H9 (cell line): ENCODE data around the gene RSBN1L. TPM values are rescaled to one million over a fixed set of nuclear protein-coding genes. Genes with fewer than 3 reads are reported as not detected.

Source experiments
- DNase-seq: peaks from one replicate; pipeline ENCODE4 v3.0.0-alpha.2; 2017
- H2AFZ ChIP-seq: one replicate; pipeline ENCODE4 v1.6.1; 2013; ENCODE audit warnings: mild to moderate bottlenecking, low read length, control low read depth, moderate library complexity
- H2AK5ac ChIP-seq: 2 replicates; pipeline ENCODE4 v1.6.1; 2013; ENCODE audit warnings: low read length, control low read depth, mixed read lengths; ENCODE audit not compliant: insufficient read length
- H2BK120ac ChIP-seq: one replicate; pipeline ENCODE4 v1.6.1; 2013; ENCODE audit warnings: low read depth, mild to moderate bottlenecking, low read length, control low read depth, inconsistent platforms; ENCODE audit not compliant: poor library complexity, severe bottlenecking
- H2BK12ac ChIP-seq: 2 replicates; pipeline ENCODE4 v1.6.1; 2013; ENCODE audit warnings: low read length, control low read depth, mixed read lengths, low read depth; ENCODE audit not compliant: insufficient read length
- H2BK15ac ChIP-seq: 2 replicates; pipeline ENCODE4 v1.6.1; 2013; ENCODE audit warnings: low read depth, low read length, control low read depth
- H2BK20ac ChIP-seq: one replicate; pipeline ENCODE4 v1.6.1; 2013; ENCODE audit warnings: low read depth, mild to moderate bottlenecking, low read length, control low read depth, inconsistent platforms; ENCODE audit not compliant: poor library complexity, severe bottlenecking
- H2BK5ac ChIP-seq: 2 replicates; pipeline ENCODE4 v1.6.1; 2013; ENCODE audit warnings: low read length, control low read depth, mixed read lengths; ENCODE audit not compliant: insufficient read length
- H3K14ac ChIP-seq: 2 replicates; pipeline ENCODE4 v1.6.1; 2013; ENCODE audit warnings: low read length, control low read depth; ENCODE audit not compliant: insufficient read depth
- H3K18ac ChIP-seq: 2 replicates; pipeline ENCODE4 v1.6.1; 2013; ENCODE audit warnings: low read depth, mild to moderate bottlenecking, mixed read lengths, low read length, control low read depth; ENCODE audit not compliant: insufficient read length
- H3K23ac ChIP-seq: 2 replicates; pipeline ENCODE4 v1.6.1; 2013; ENCODE audit warnings: low read length, control low read depth, mixed read lengths, low read depth; ENCODE audit not compliant: insufficient read length
- H3K23me2 ChIP-seq: 2 replicates; pipeline ENCODE4 v1.6.1; 2013; ENCODE audit warnings: low read depth, mild to moderate bottlenecking, mixed read lengths, low read length, control low read depth; ENCODE audit not compliant: insufficient read length, poor library complexity, severe bottlenecking
- H3K27ac ChIP-seq: 2 replicates; pipeline ENCODE4 v1.5.1; 2013; ENCODE audit warnings: low read length, control low read depth, mixed read lengths, low read depth; ENCODE audit not compliant: insufficient read length
- H3K27me3 ChIP-seq: 2 replicates; pipeline ENCODE4 v1.6.1; 2013; ENCODE audit warnings: low read length, control low read depth, inconsistent platforms; ENCODE audit not compliant: insufficient read depth
- H3K4ac ChIP-seq: 2 replicates; pipeline ENCODE4 v1.6.1; 2013; ENCODE audit warnings: low read depth, mild to moderate bottlenecking, control low read depth, inconsistent platforms, low read length, moderate library complexity
- H3K4me1 ChIP-seq: 2 replicates; pipeline ENCODE4 v1.6.1; 2013; ENCODE audit warnings: low read length, control low read depth, inconsistent platforms; ENCODE audit not compliant: insufficient read depth
- H3K4me2 ChIP-seq: 2 replicates; pipeline ENCODE4 v1.6.1; 2013; ENCODE audit warnings: low read length, control low read depth, mixed read lengths; ENCODE audit not compliant: insufficient read length, insufficient read depth
- H3K56ac ChIP-seq: 2 replicates; pipeline ENCODE4 v1.6.1; 2013; ENCODE audit warnings: low read depth, mild to moderate bottlenecking, mixed read lengths, low read length, control low read depth; ENCODE audit not compliant: insufficient read length
- H3K79me1 ChIP-seq: 2 replicates; pipeline ENCODE4 v1.6.1; 2013; ENCODE audit warnings: low read depth, mild to moderate bottlenecking, moderate library complexity, low read length, control low read depth, inconsistent platforms; ENCODE audit not compliant: insufficient read depth, poor library complexity, severe bottlenecking
- H3K79me2 ChIP-seq: 2 replicates; pipeline ENCODE4 v1.6.1; 2013; ENCODE audit warnings: low read length, control low read depth, inconsistent platforms; ENCODE audit not compliant: insufficient read depth
- H3K9ac ChIP-seq: 2 replicates; pipeline ENCODE4 v1.6.1; 2013; ENCODE audit warnings: low read length, control low read depth, mixed read lengths; ENCODE audit not compliant: insufficient read length; ENCODE audit errors: extremely low read depth
- H3K9me3 ChIP-seq: one replicate; pipeline ENCODE4 v1.6.1; 2013; ENCODE audit warnings: low read depth, low read length, inconsistent platforms; ENCODE audit not compliant: control insufficient read depth
- H3T11ph ChIP-seq: one replicate; pipeline ENCODE4 v1.6.1; 2013; ENCODE audit warnings: mild to moderate bottlenecking, low read length, control low read depth, inconsistent platforms
- H4K20me1 ChIP-seq: one replicate; pipeline ENCODE4 v1.6.1; 2013; ENCODE audit not compliant: control insufficient read depth, insufficient read length, insufficient read depth
- H4K5ac ChIP-seq: 2 replicates; pipeline ENCODE4 v1.6.1; 2013; ENCODE audit warnings: low read depth, mild to moderate bottlenecking, mixed read lengths, low read length, control low read depth; ENCODE audit not compliant: insufficient read length
- H4K8ac ChIP-seq: replicated peaks from 2 replicates; pipeline ENCODE4 v1.6.1; 2013; ENCODE audit warnings: low read length, control low read depth, mixed read lengths, low read depth; ENCODE audit not compliant: insufficient read length
- H4K91ac ChIP-seq: 2 replicates; pipeline ENCODE4 v1.6.1; 2013; ENCODE audit warnings: low read depth, mild to moderate bottlenecking, moderate library complexity, mixed read lengths, low read length, control low read depth; ENCODE audit not compliant: insufficient read length
- H3K27ac Mint-ChIP-seq, 3 experiments: 2 replicates in 2 of 3; 3 replicates in 1 of 3; pipeline ENCODE4 v1.8.0; 2020 to 2021; ENCODE audit warnings: mixed read lengths in 3 of 3, mild to moderate bottlenecking in 1 of 3, moderate library complexity in 1 of 3
- H3K27me3 Mint-ChIP-seq: 2 replicates; pipeline ENCODE4 v1.8.0; 2021; ENCODE audit warnings: low read depth, mild to moderate bottlenecking, moderate library complexity, mixed read lengths
- H3K36me3 Mint-ChIP-seq, 3 experiments: 2 replicates in 2 of 3; 3 replicates in 1 of 3; pipeline ENCODE4 v1.8.0; 2020 to 2021; ENCODE audit warnings: low read depth in 3 of 3, mixed read lengths in 3 of 3; ENCODE audit not compliant: insufficient read depth in 1 of 3
- H3K4me1 Mint-ChIP-seq, 2 experiments: 2 replicates each; pipeline ENCODE4 v1.8.0; 2020; ENCODE audit warnings: mixed read lengths in 2 of 2
- H3K4me3 Mint-ChIP-seq, 2 experiments: 2 replicates in 1 of 2; 3 replicates in 1 of 2; pipeline ENCODE4 v1.8.0; 2020 to 2021; ENCODE audit warnings: mild to moderate bottlenecking in 2 of 2, mixed read lengths in 2 of 2, moderate library complexity in 1 of 2
- H3K9me3 Mint-ChIP-seq, 2 experiments: 2 replicates in 1 of 2; 3 replicates in 1 of 2; pipeline ENCODE4 v1.8.0; 2020; ENCODE audit warnings: mild to moderate bottlenecking in 2 of 2, mixed read lengths in 2 of 2, moderate library complexity in 1 of 2
- CTCF ChIP-seq: fragments of 200-600 bp; sonication (generic); conservative IDR thresholded peaks from 3 replicates; pipeline ENCODE4 v1.8.0; 2021; ENCODE audit warnings: antibody characterized with exemption, mild to moderate bottlenecking
- WGBS: extraction: QIAGEN DNeasy Blood & Tissue Kit; methylation state at CpG from one replicate; pipeline ENCODE4 v1.1.7; 2013; ENCODE audit warnings: missing lambda C conversion rate, low lambda C conversion rate, mixed read lengths; ENCODE audit not compliant: insufficient read length; ENCODE audit errors: extremely low coverage; 5-methylcytosine and 5-hydroxymethylcytosine counted together
- total RNA-seq: library from RNA; stranded (reverse); gene quantifications from 2 replicates; pipeline ENCODE4 v1.2.1, GENCODE V29; 2021

The RSBN1L gene
- total RNA-seq, 1 experiment from 2014 or later: 20.6 TPM

- H3T11ph ChIP-seq: no peak overlapping the region
- DNase-seq: no peak
- Mint-ChIP-seq H3K9me3 (peaks cover 32 to 48% of the 10 kb centered on the region in 2 experiments), H3K36me3 (peaks cover 28 to 46% (median 36%) of the 10 kb centered on the region in 3 experiments), H3K4me1 (peaks cover 5% of the 10 kb centered on the region in 2 experiments; a peak in 3 of 4 replicates), H3K27ac (peak overlapping the region in 1 of 3 experiments; percentile 56; a peak in 3 of 7 replicates), H3K4me3 (no peak overlapping the region), H3K27me3 (peaks cover 1% of the 10 kb centered on the region; the same call in 1 of the 2 replicates)
- no peak overlapping the region for H2BK120ac ChIP-seq
- no peak overlapping the region for H3K56ac ChIP-seq
- H3K4ac ChIP-seq: no peak overlapping the region
- H4K20me1 ChIP-seq: no peaks in the 10 kb centered on the region
- no peak overlapping the region for H2BK5ac ChIP-seq
- H3K27ac ChIP-seq: no peak overlapping the region
- H3K9ac ChIP-seq: no peak overlapping the region
- no peak overlapping the region for H2BK20ac ChIP-seq
- no peak for TF ChIP-seq CTCF
- no peaks in the 10 kb centered on the region for H3K27me3 ChIP-seq
- H3K23ac ChIP-seq: no peak overlapping the region
- H4K5ac ChIP-seq: no peak overlapping the region
- no peak overlapping the region for H4K8ac ChIP-seq
- peaks cover 4% of the 10 kb centered on the region; the same call in 1 of the 2 replicates for H3K79me2 ChIP-seq
- no peaks in the 10 kb centered on the region for H3K4me1 ChIP-seq
- no CpG with 5 or more reads among the region's 1 CpG for WGBS
- H3K23me2 ChIP-seq: no peaks in the 10 kb centered on the region
- H3K14ac ChIP-seq: peak overlapping the region; percentile 22; the same call in 1 of the 2 replicates
- no peaks in the 10 kb centered on the region for H3K79me1 ChIP-seq
- H2BK12ac ChIP-seq: no peak overlapping the region
- H3K9me3 ChIP-seq: no peaks in the 10 kb centered on the region
- no peak overlapping the region for H3K4me2 ChIP-seq
- H2AFZ ChIP-seq: no peak overlapping the region
- H3K18ac ChIP-seq: no peak overlapping the region
- H4K91ac ChIP-seq: no peak overlapping the region
- H2BK15ac ChIP-seq: no peak overlapping the region
- H2AK5ac ChIP-seq: no peak overlapping the region
These were observed 126.0 kb downstream of the RSBN1L start for GRCh38 chr7:77822269-77822668.
